ENCODE results near the gene MCCD1. TPM values are rescaled to one million over a fixed set of nuclear protein-coding genes. Genes with fewer than 3 reads are reported as not detected.

The MCCD1 gene
- total and polyA plus RNA-seq, 2 experiments from 2014 or later, result not detected

DNA sequence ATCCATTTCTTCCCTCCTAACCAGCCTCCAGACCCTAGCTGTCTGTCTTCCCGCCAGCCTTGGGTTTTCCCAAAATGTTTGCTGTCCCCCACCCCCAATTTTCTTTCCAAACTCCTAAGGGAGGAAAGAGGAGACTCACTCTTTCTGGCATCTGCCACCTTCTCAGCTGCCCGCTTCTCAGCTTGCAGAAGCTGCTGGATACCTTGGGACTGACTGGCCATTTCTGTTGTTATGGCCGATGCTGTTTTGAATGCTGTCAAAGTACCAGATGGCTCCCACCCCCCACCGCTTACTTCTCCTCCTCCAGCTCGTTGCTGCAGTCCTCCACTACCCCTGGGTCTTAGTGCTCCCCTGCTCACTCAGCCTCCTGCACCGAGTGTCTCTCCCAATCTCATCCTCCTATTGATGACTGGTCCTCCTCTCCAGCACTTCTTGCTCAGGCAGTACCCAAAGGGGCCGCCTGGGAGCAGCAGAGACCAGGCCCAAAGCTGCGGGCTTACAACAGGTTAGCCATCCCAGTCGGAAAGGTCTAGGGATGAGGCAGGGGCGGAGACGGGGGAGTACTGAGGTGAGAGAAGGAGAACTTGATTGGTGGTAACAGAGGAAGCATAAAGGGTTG is 17.7 kb downstream of the MCCD1 start, which contains the start of gene ATP6V1G2 (continued):
- TF ChIP-seq, protein P1, sequence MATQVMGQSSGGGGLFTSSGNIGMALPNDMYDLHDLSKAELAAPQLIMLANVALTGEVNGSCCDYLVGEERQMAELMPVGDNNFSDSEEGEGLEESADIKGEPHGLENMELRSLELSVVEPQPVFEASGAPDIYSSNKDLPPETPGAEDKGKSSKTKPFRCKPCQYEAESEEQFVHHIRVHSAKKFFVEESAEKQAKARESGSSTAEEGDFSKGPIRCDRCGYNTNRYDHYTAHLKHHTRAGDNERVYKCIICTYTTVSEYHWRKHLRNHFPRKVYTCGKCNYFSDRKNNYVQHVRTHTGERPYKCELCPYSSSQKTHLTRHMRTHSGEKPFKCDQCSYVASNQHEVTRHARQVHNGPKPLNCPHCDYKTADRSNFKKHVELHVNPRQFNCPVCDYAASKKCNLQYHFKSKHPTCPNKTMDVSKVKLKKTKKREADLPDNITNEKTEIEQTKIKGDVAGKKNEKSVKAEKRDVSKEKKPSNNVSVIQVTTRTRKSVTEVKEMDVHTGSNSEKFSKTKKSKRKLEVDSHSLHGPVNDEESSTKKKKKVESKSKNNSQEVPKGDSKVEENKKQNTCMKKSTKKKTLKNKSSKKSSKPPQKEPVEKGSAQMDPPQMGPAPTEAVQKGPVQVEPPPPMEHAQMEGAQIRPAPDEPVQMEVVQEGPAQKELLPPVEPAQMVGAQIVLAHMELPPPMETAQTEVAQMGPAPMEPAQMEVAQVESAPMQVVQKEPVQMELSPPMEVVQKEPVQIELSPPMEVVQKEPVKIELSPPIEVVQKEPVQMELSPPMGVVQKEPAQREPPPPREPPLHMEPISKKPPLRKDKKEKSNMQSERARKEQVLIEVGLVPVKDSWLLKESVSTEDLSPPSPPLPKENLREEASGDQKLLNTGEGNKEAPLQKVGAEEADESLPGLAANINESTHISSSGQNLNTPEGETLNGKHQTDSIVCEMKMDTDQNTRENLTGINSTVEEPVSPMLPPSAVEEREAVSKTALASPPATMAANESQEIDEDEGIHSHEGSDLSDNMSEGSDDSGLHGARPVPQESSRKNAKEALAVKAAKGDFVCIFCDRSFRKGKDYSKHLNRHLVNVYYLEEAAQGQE (IDR thresholded peaks at IDR 0.05; ENCODE audit: unreplicated experiment), result no peak

GRCh38 chr6:31546958-31547726 is 18.4 kb downstream of the MCCD1 start, which contains the start of gene NFKBIL1:
Gene NFKBIL1 (plus strand): TSS chr6:31547608. CDS start chr6:31547695, 87 bp downstream.
- H3K27me3 ChIP-seq (ENCODE audit: insufficient read depth), result no peaks in the 10 kb centered on the region
- H3K4me3 Mint-ChIP-seq, result peak within 1 kb of the TSS; percentile 76
- peaks cover 22% of the 10 kb centered on the region for H3K36me3 Mint-ChIP-seq (ENCODE audit: low read depth)
- peak within 1 kb of the TSS; percentile 58 for H3K4me3 ChIP-seq
- H3K79me2 ChIP-seq (replicated peaks; ENCODE audit: insufficient read depth), result peaks cover 17% of the 10 kb centered on the region
- H3K36me3 ChIP-seq (ENCODE audit: insufficient read depth), result 0 out of 2 replicates have a peak, but pooled peaks cover 8% of the 10 kb centered on the region
- DNase-seq (ENCODE audit: low spot score), result peak; percentile 98
- peaks cover 8% of the 10 kb centered on the region for H3K27me3 Mint-ChIP-seq (ENCODE audit: insufficient read depth, low read depth, poor library complexity)
- H3K27ac ChIP-seq (ENCODE audit: low read depth), result peak within 1 kb of the TSS; percentile 93
- H3K9me2 ChIP-seq (ENCODE audit: insufficient read depth), result no peaks in the 10 kb centered on the region
- ATAC-seq, result peak; percentile 85
- H3K4me2 ChIP-seq, result peak within 1 kb of the TSS; percentile 79
- peaks cover 11% of the 10 kb centered on the region; the same call in 1 of the 2 replicates for H3K4me1 ChIP-seq (ENCODE audit: insufficient read depth)
- H3K4me1 Mint-ChIP-seq, result peaks cover 18% of the 10 kb centered on the region
- no peaks in the 10 kb centered on the region for H4K20me1 ChIP-seq (replicated peaks; ENCODE audit: insufficient read depth)
- H3K27ac Mint-ChIP-seq, result peak within 1 kb of the TSS; percentile 95
- 0 out of 2 replicates have a peak, but pooled peaks cover 4% of the 10 kb centered on the region for H3F3A ChIP-seq (replicated peaks; ENCODE audit: low read depth)
- TF ChIP-seq EZH2phosphoT487 (IDR thresholded peaks at IDR 0.05; ENCODE audit: unreplicated experiment) (no peak), CREB1 (CRISPR knock-in tag; IDR thresholded peaks at IDR 0.05; ENCODE audit: low read depth) (peak; percentile 89), POLR2AphosphoS5 (IDR thresholded peaks at IDR 0.05; ENCODE audit: low read depth) (peak; percentile 61; the same call in 1 of the 2 replicates)
- TF ChIP-seq, protein P2, sequence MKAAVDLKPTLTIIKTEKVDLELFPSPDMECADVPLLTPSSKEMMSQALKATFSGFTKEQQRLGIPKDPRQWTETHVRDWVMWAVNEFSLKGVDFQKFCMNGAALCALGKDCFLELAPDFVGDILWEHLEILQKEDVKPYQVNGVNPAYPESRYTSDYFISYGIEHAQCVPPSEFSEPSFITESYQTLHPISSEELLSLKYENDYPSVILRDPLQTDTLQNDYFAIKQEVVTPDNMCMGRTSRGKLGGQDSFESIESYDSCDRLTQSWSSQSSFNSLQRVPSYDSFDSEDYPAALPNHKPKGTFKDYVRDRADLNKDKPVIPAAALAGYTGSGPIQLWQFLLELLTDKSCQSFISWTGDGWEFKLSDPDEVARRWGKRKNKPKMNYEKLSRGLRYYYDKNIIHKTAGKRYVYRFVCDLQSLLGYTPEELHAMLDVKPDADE (IDR thresholded peaks at IDR 0.05), result peak; percentile 84
- H3K9me3 Mint-ChIP-seq, result no peaks in the 10 kb centered on the region
- no peak within 1 kb of the TSS for H2AFZ ChIP-seq

Data from GM23338 (cell line).